ENCODE measurements around the gene UBE3C.
"Not testable (repeated sequence)": the region's sequence is repeated elsewhere in the genome, so short reads cannot be mapped to it uniquely, and the experiment has no call there.

Gene UBE3C

GRCh38 chr7:157138424-157139110, at the start of gene UBE3C:
Gene UBE3C (plus strand): TSS chr7:157138926. CDS start chr7:157139273, 347 bp downstream.
- peak within 1 kb of the TSS; percentile 80 for H2AFZ ChIP-seq (ENCODE audit: low read length, unreplicated experiment)

GRCh38 chr7:157089100-157089610, 49.6 kb upstream of the UBE3C start:
- H3K4me3 ChIP-seq (ENCODE audit: low read depth, low read length), result no peak overlapping the region
- peaks cover 21% of the 10 kb centered on the region for H3K27me3 ChIP-seq (ENCODE audit: insufficient read depth, low read length)
- no peak overlapping the region for H2AFZ ChIP-seq (ENCODE audit: low read length, unreplicated experiment)
- H3K4me1 ChIP-seq (ENCODE audit: control insufficient read depth, insufficient read depth, low read length, unreplicated experiment), result no peaks in the 10 kb centered on the region
- H3K36me3 ChIP-seq (ENCODE audit: insufficient read depth, low read length), result no peaks in the 10 kb centered on the region
- H3K79me2 ChIP-seq (ENCODE audit: control insufficient read depth, insufficient read depth, low read length, unreplicated experiment), result no peaks in the 10 kb centered on the region
- H3K27ac ChIP-seq (ENCODE audit: low read depth, low read length), result no peak overlapping the region

More at GRCh38 chr7:157138424-157139110, at the start of gene UBE3C:
- Histone ChIP-seq H3K4me1 (ENCODE audit: control insufficient read depth, insufficient read depth, low read length, unreplicated experiment) (peaks cover 30% of the 10 kb centered on the region), H3K27ac (ENCODE audit: low read depth, low read length) (peak within 1 kb of the TSS; percentile 68), H3K27me3 (ENCODE audit: insufficient read depth, low read length) (no peaks in the 10 kb centered on the region), H3K4me3 (ENCODE audit: low read depth, low read length) (peak within 1 kb of the TSS; percentile 100), H3K36me3 (ENCODE audit: insufficient read depth, low read length) (peaks cover 13% of the 10 kb centered on the region), H3K79me2 (ENCODE audit: control insufficient read depth, insufficient read depth, low read length, unreplicated experiment) (peaks cover 47% of the 10 kb centered on the region)

- Histone ChIP-seq H3K4me1 (ENCODE audit: control insufficient read depth, insufficient read depth, low read length, unreplicated experiment) (no peaks in the 10 kb centered on the region), H2AFZ (ENCODE audit: low read length, unreplicated experiment) (no peak overlapping the region), H3K27ac (ENCODE audit: low read depth, low read length) (no peak overlapping the region), H3K27me3 (ENCODE audit: insufficient read depth, low read length) (peaks cover 21% of the 10 kb centered on the region), H3K4me3 (ENCODE audit: low read depth, low read length) (no peak overlapping the region), H3K79me2 (ENCODE audit: control insufficient read depth, insufficient read depth, low read length, unreplicated experiment) (no peaks in the 10 kb centered on the region), H3K36me3 (ENCODE audit: insufficient read depth, low read length) (no peaks in the 10 kb centered on the region)
Observed at GRCh38 chr7:157090485-157091165, 48.1 kb upstream of the UBE3C start.

GRCh38 chr7:157096286-157097055, 42.3 kb upstream of the UBE3C start:
- H3K79me2 ChIP-seq (ENCODE audit: control insufficient read depth, insufficient read depth, low read length, unreplicated experiment), result no peaks in the 10 kb centered on the region
- no peak overlapping the region for H3K27ac ChIP-seq (ENCODE audit: low read depth, low read length)
- no peak overlapping the region for H3K4me3 ChIP-seq (ENCODE audit: low read depth, low read length)
- H3K4me1 ChIP-seq (ENCODE audit: control insufficient read depth, insufficient read depth, low read length, unreplicated experiment), result no peaks in the 10 kb centered on the region
- H2AFZ ChIP-seq (ENCODE audit: low read length, unreplicated experiment), result peak overlapping the region; percentile 38
- H3K27me3 ChIP-seq (ENCODE audit: insufficient read depth, low read length), result peaks cover 18% of the 10 kb centered on the region
- no peaks in the 10 kb centered on the region for H3K36me3 ChIP-seq (ENCODE audit: insufficient read depth, low read length)

GRCh38 chr7:157097056-157097329, 41.7 kb upstream of the UBE3C start:
- Histone ChIP-seq H3K27me3 (ENCODE audit: insufficient read depth, low read length) (peaks cover 18% of the 10 kb centered on the region), H3K79me2 (ENCODE audit: control insufficient read depth, insufficient read depth, low read length, unreplicated experiment) (no peaks in the 10 kb centered on the region), H3K36me3 (ENCODE audit: insufficient read depth, low read length) (no peaks in the 10 kb centered on the region), H3K4me1 (ENCODE audit: control insufficient read depth, insufficient read depth, low read length, unreplicated experiment) (no peaks in the 10 kb centered on the region), H2AFZ (ENCODE audit: low read length, unreplicated experiment) (no peak overlapping the region), H3K4me3 (ENCODE audit: low read depth, low read length) (no peak overlapping the region), H3K27ac (ENCODE audit: low read depth, low read length) (no peak overlapping the region)

- Histone ChIP-seq H3K4me3 (ENCODE audit: low read depth, low read length) (no peak overlapping the region), H3K27ac (ENCODE audit: low read depth, low read length) (no peak overlapping the region), H3K27me3 (ENCODE audit: insufficient read depth, low read length) (peaks cover 18% of the 10 kb centered on the region), H2AFZ (ENCODE audit: low read length, unreplicated experiment) (no peak overlapping the region), H3K36me3 (ENCODE audit: insufficient read depth, low read length) (no peaks in the 10 kb centered on the region), H3K4me1 (ENCODE audit: control insufficient read depth, insufficient read depth, low read length, unreplicated experiment) (no peaks in the 10 kb centered on the region), H3K79me2 (ENCODE audit: control insufficient read depth, insufficient read depth, low read length, unreplicated experiment) (no peaks in the 10 kb centered on the region)
Observed at GRCh38 chr7:157097569-157097968, 41.2 kb upstream of the UBE3C start.

- H3K27ac ChIP-seq (ENCODE audit: low read depth, low read length); H3K4me3 ChIP-seq (ENCODE audit: low read depth, low read length); H3K79me2 ChIP-seq (ENCODE audit: control insufficient read depth, insufficient read depth, low read length, unreplicated experiment); H3K4me1 ChIP-seq (ENCODE audit: control insufficient read depth, insufficient read depth, low read length, unreplicated experiment); H2AFZ ChIP-seq (ENCODE audit: low read length, unreplicated experiment); H3K36me3 ChIP-seq (ENCODE audit: insufficient read depth, low read length): not testable (repeated sequence)
- H3K27me3 ChIP-seq (ENCODE audit: insufficient read depth, low read length), result peaks cover 18% of the 10 kb centered on the region
Observed at GRCh38 chr7:157100005-157100404, 38.7 kb upstream of the UBE3C start.

- H3K4me1 ChIP-seq (ENCODE audit: control insufficient read depth, insufficient read depth, low read length, unreplicated experiment); H3K79me2 ChIP-seq (ENCODE audit: control insufficient read depth, insufficient read depth, low read length, unreplicated experiment); H3K36me3 ChIP-seq (ENCODE audit: insufficient read depth, low read length); H3K27ac ChIP-seq (ENCODE audit: low read depth, low read length); H2AFZ ChIP-seq (ENCODE audit: low read length, unreplicated experiment); H3K4me3 ChIP-seq (ENCODE audit: low read depth, low read length): not testable (repeated sequence)
- H3K27me3 ChIP-seq (ENCODE audit: insufficient read depth, low read length), result peaks cover 15% of the 10 kb centered on the region
Observed at GRCh38 chr7:157103641-157104040, 35.1 kb upstream of the UBE3C start.

GRCh38 chr7:157111311-157111710, 27.4 kb upstream of the UBE3C start:
- Histone ChIP-seq H3K27me3 (ENCODE audit: insufficient read depth, low read length) (peaks cover 69% of the 10 kb centered on the region), H3K36me3 (ENCODE audit: insufficient read depth, low read length) (no peaks in the 10 kb centered on the region), H3K27ac (ENCODE audit: low read depth, low read length) (no peak overlapping the region), H3K4me1 (ENCODE audit: control insufficient read depth, insufficient read depth, low read length, unreplicated experiment) (no peaks in the 10 kb centered on the region), H3K79me2 (ENCODE audit: control insufficient read depth, insufficient read depth, low read length, unreplicated experiment) (no peaks in the 10 kb centered on the region), H2AFZ (ENCODE audit: low read length, unreplicated experiment) (no peak overlapping the region), H3K4me3 (ENCODE audit: low read depth, low read length) (no peak overlapping the region)

GRCh38 chr7:157112706-157113105, 26.0 kb upstream of the UBE3C start:
- no peak overlapping the region for H2AFZ ChIP-seq (ENCODE audit: low read length, unreplicated experiment)
- H3K27ac ChIP-seq (ENCODE audit: low read depth, low read length), result no peak overlapping the region
- H3K4me3 ChIP-seq (ENCODE audit: low read depth, low read length), result no peak overlapping the region
- no peaks in the 10 kb centered on the region for H3K36me3 ChIP-seq (ENCODE audit: insufficient read depth, low read length)
- no peaks in the 10 kb centered on the region for H3K4me1 ChIP-seq (ENCODE audit: control insufficient read depth, insufficient read depth, low read length, unreplicated experiment)
- peaks cover 65% of the 10 kb centered on the region for H3K27me3 ChIP-seq (ENCODE audit: insufficient read depth, low read length)
- H3K79me2 ChIP-seq (ENCODE audit: control insufficient read depth, insufficient read depth, low read length, unreplicated experiment), result no peaks in the 10 kb centered on the region

Measured in ACC112 (cell line).